SJSA1 (cell line): Measurements from ENCODE around the gene APBB2. TPM values are rescaled to one million over a fixed set of nuclear protein-coding genes. Genes with fewer than 3 reads are reported as not detected.
"Not testable (repeated sequence)": the region's sequence is repeated elsewhere in the genome, so short reads cannot be mapped to it uniquely, and the experiment has no call there.

ENCODE experiments used
- DNase-seq, 2 experiments: peaks; one replicate each; pipeline ENCODE4 v3.0.0-alpha.2; 2015 to 2020; ENCODE audit warnings: low spot score in 2 of 2, low read depth in 1 of 2
- H3K27ac ChIP-seq: fragments of 250-450 bp; sonication (Bioruptor Pico); 2 replicates; pipeline ENCODE4 v1.5.1; 2020; ENCODE audit warnings: mild to moderate bottlenecking, moderate library complexity
- H3K27me3 ChIP-seq: fragments of 250-450 bp; sonication (Bioruptor Pico); replicated peaks from 2 replicates; pipeline ENCODE4 v1.5.1; 2020; ENCODE audit warnings: mild to moderate bottlenecking, moderate library complexity
- H3K36me3 ChIP-seq: fragments of 250-450 bp; sonication (Bioruptor Pico); 2 replicates; pipeline ENCODE4 v1.5.1; 2020; ENCODE audit warnings: mild to moderate bottlenecking
- H3K4me1 ChIP-seq: fragments of 250-450 bp; sonication (Bioruptor Pico); replicated peaks from 2 replicates; pipeline ENCODE4 v1.6.1; 2021; ENCODE audit warnings: mild to moderate bottlenecking
- H3K4me3 ChIP-seq: fragments of 250-450 bp; sonication (Bioruptor Pico); 2 replicates; pipeline ENCODE4 v1.5.1; 2020; ENCODE audit warnings: mild to moderate bottlenecking
- H3K9me3 ChIP-seq: fragments of 250-450 bp; sonication (Bioruptor Pico); replicated peaks from 2 replicates; pipeline ENCODE4 v1.5.1; 2020; ENCODE audit warnings: mild to moderate bottlenecking
- total RNA-seq: library from RNA; depleted of rRNA; stranded (reverse); fragments of >200 nt; shearing (Covaris generic); gene quantifications from 2 replicates; pipeline ENCODE4 v1.2.3, GENCODE V29; 2014

The APBB2 gene
- total RNA-seq, 1 experiment from 2014 or later, result 12.9 TPM

DNA sequence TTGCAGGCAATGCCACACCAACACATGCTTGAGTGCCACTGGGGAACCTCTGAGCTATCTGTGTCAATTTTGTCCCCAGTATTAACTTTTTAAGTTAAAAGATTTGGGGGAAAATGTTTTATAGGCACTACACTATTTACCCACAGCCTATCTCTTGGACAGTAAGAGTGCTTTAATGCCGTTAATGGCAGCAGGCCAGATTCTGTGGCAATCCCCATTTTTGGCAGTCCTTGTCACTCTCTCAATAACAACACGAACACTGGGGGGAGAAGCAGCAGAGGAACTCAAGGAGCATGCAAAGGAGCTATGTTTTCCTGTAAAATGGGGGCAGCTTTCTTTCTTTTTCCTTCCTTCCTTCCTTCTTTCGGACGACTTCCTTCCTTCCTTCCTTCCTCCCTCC, 296.0 kb downstream of the APBB2 start:
- Histone ChIP-seq H3K36me3 (no peaks in the 10 kb centered on the region), H3K9me3 (no peaks in the 10 kb centered on the region), H3K27me3 (no peaks in the 10 kb centered on the region), H3K4me3 (no peak overlapping the region), H3K4me1 (no peaks in the 10 kb centered on the region; the same call in 1 of the 2 replicates), H3K27ac (no peak overlapping the region)
- DNase-seq, result no peak

- H3K4me1 ChIP-seq, result no peaks in the 10 kb centered on the region; the same call in 1 of the 2 replicates
- H3K27ac ChIP-seq, result no peak overlapping the region
- no peak overlapping the region for H3K4me3 ChIP-seq
- H3K36me3 ChIP-seq, result no peaks in the 10 kb centered on the region
- DNase-seq, result no peak
- no peaks in the 10 kb centered on the region for H3K9me3 ChIP-seq
- H3K27me3 ChIP-seq, result no peaks in the 10 kb centered on the region
Measured at GRCh38 chr4:40916880-40917279, 297.5 kb downstream of the APBB2 start.

DNA sequence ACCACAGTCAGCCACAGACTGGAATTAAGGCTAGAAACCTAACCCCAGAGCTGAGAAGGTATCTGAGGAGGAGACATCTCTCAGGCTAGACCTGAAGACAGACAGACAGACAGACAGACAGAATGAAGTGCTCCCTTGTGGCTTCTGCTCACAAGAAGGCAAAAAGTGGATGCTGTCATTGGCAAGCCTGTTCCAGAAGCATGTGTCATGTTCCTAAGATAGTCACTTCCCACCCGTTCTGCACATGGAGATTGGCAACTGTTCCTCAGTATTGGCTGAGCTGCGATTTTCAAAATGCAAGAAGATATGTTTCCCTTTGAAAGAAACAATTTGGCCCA, 298.2 kb downstream of the APBB2 start:
- Histone ChIP-seq H3K4me3 (no peak overlapping the region), H3K9me3 (no peaks in the 10 kb centered on the region), H3K27me3 (no peaks in the 10 kb centered on the region), H3K36me3 (no peaks in the 10 kb centered on the region), H3K4me1 (no peaks in the 10 kb centered on the region; the same call in 1 of the 2 replicates), H3K27ac (no peak overlapping the region)
- DNase-seq, result no peak

GRCh38 chr4:40915318-40916217, 298.8 kb downstream of the APBB2 start:
- H3K27ac ChIP-seq, result no peak overlapping the region
- H3K9me3 ChIP-seq, result no peaks in the 10 kb centered on the region
- H3K4me1 ChIP-seq, result no peaks in the 10 kb centered on the region; the same call in 1 of the 2 replicates
- no peak overlapping the region for H3K4me3 ChIP-seq
- DNase-seq, result no peak
- no peaks in the 10 kb centered on the region for H3K36me3 ChIP-seq
- no peaks in the 10 kb centered on the region for H3K27me3 ChIP-seq

DNA sequence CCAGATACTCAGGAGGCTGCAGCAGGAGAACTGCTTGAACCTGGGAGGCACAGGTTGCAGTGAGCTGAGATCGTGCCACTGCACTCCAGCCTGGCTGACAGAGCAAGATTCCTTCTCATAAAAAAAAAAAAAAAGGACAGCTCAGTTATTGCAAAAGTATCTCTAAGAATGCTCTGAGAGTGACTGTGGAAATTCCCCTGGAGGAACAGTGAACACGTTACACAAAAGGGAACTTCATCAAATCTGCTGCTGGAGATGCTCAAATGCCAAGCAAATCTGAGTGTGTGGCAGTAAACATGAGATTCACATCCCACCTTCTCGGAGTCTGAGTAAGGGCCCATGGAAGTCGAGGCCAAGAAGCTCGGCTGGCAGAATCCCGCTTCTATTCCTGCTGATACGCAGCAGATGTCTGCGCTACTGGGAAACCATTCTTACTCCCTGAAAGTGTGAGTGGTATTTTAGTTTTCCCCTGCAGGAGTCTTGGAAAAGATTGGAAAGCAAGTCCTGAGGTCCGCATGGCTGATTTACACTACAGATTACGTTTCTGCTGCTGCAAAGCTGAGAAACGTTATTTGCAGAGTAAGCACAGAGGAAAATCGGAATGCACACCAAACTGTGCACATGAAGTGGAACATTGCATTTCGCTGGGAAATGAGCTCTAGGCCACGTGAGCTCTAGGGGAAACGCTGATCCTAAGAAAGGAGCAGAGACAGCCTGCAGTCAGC, 301.7 kb downstream of the APBB2 start:
- DNase-seq, result no peak
- H3K27me3 ChIP-seq, result no peaks in the 10 kb centered on the region
- H3K27ac ChIP-seq, result no peak overlapping the region
- peaks cover 14% of the 10 kb centered on the region for H3K4me1 ChIP-seq
- H3K36me3 ChIP-seq, result no peaks in the 10 kb centered on the region
- H3K9me3 ChIP-seq, result no peaks in the 10 kb centered on the region
- no peak overlapping the region for H3K4me3 ChIP-seq

DNA sequence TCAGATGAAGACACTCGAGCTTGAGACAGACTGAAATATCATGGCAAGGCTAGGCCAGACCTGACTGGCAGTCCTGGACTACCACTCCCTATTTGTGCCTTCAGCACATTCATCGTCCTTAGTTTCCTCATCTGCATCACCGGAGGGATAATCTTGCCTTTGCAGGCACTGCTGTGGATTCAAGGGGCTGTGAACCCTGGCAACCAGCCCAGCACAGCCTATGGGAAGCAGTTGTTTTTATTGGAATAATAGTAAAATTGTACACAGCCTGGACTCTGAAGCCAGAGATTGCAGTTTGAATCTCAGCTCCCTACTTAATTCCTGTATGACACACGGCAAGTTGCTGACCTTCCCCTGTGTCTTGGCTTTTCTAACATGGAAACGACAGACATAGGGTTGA, 303.6 kb downstream of the APBB2 start:
- Histone ChIP-seq H3K9me3 (no peaks in the 10 kb centered on the region), H3K4me3 (no peak overlapping the region), H3K4me1 (peaks cover 14% of the 10 kb centered on the region), H3K36me3 (no peaks in the 10 kb centered on the region), H3K27ac (no peak overlapping the region), H3K27me3 (no peaks in the 10 kb centered on the region)
- DNase-seq, result no peak

DNA sequence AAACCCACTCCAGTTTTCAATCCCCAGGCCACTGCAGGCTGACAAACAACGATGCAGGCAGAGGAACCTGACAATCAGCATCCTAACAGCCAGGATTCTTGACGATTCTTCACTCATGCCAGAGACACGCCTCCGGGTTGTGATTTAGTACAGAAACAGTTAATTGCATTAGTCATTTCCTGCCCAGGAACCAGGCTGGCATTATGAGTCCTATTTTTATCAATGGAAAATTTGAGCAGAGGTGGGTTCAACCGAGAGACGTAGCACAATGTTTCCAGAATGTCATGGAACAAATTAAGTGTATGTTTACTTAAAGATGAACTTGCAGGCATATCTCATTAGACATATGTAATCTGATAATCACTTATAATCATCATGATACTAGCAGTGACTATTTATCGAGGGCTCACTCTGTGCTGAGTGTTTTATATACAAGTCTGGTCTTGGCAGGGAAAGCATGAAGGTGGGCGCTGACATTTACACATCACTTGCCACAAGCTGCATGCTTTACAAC, 304.9 kb downstream of the APBB2 start:
- no peak overlapping the region for H3K4me3 ChIP-seq
- H3K4me1 ChIP-seq, result peaks cover 14% of the 10 kb centered on the region
- H3K27me3 ChIP-seq, result no peaks in the 10 kb centered on the region

DNA sequence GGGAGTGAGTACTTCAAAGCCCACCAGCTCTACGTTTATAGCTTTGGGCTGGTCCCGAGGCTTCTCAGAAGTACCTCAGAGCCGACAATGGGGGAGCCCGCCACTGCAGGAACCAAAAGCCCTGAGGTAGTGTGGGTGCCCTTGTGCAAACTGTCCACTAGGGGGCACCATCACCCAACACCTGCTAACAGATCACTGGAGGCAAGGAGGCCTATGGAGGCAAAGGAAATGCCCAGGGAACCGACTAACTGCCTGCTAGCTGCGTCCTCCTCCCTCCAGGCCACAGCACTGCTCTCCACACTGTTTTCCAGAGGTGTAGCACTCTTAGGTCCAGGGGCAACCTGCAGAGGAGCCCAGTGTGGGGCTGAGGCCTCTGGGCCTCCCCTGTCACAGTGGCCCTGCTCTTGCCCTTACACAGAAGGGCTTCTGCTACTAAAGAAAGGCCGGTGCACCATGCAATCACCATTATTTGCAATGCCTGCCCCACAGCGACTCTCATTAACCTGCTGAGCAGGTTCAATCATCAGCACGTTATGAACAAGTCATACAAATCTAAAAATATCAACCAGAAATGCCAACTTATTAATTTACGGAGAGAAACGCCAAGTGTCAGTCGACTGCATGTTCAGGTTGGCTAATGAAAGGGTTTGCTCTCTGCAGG, 305.5 kb downstream of the APBB2 start:
- Histone ChIP-seq H3K4me1 (peaks cover 14% of the 10 kb centered on the region), H3K36me3 (no peaks in the 10 kb centered on the region), H3K27me3 (no peaks in the 10 kb centered on the region), H3K9me3 (no peaks in the 10 kb centered on the region), H3K27ac (no peak overlapping the region), H3K4me3 (no peak overlapping the region)
- peak; percentile 31 to 55 for DNase-seq

More for the DNA sequence above, 304.9 kb downstream of the APBB2 start:
- Histone ChIP-seq H3K36me3 (no peaks in the 10 kb centered on the region), H3K27ac (peak overlapping the region; percentile 49; the same call in 1 of the 2 replicates), H3K9me3 (no peaks in the 10 kb centered on the region)
- peak; percentile 34 to 44 for DNase-seq

- DNase-seq, result no peak
- Histone ChIP-seq H3K36me3 (no peaks in the 10 kb centered on the region), H3K27ac (no peak overlapping the region), H3K9me3 (no peaks in the 10 kb centered on the region), H3K4me1 (peaks cover 14% of the 10 kb centered on the region), H3K27me3 (no peaks in the 10 kb centered on the region), H3K4me3 (no peak overlapping the region)
Measured at GRCh38 chr4:40908297-40908696, 306.0 kb downstream of the APBB2 start.

- no peaks in the 10 kb centered on the region for H3K9me3 ChIP-seq
- H3K36me3 ChIP-seq, result no peaks in the 10 kb centered on the region
- no peak overlapping the region for H3K27ac ChIP-seq
- no peaks in the 10 kb centered on the region for H3K27me3 ChIP-seq
- peaks cover 14% of the 10 kb centered on the region for H3K4me1 ChIP-seq
- no peak overlapping the region for H3K4me3 ChIP-seq
- DNase-seq, result no peak
Measured at GRCh38 chr4:40905414-40905813, 308.9 kb downstream of the APBB2 start.

- H3K27me3 ChIP-seq, DNase-seq, H3K27ac ChIP-seq: not testable (repeated sequence)
Measured at GRCh38 chr4:40900531-40900930, 313.8 kb downstream of the APBB2 start.

DNA sequence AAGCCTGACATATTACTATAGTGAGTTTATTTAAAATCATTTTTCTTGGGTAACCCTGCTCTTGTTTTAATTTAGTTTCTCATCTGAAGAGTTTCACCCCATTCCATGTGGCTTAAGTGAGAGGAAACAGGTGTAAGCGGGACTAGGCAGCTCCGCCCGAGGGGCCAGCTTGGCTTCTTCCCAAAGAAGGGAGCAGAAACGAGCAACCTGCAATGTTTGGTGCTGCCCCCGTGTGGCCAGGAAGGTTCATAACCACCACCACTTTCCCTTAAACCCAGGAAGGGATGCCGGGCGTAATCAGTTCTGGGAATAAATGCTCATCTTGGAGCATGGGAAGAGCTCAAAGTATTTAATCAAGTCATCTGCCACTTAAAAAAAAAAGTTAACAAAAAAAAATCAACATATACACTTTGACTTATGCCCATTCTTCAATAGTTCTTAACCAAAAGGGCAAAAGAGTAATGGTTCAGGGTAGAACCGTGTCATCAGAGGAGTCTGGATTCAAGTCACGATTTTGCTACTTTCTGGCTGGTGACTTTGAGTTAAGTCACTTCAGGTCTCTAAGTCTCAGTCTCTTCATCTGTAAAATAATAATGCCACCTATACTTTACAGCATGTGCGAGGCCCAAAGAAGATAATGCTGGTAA, 316.7 kb downstream of the APBB2 start:
- no peaks in the 10 kb centered on the region for H3K36me3 ChIP-seq
- no peaks in the 10 kb centered on the region for H3K4me1 ChIP-seq
- H3K9me3 ChIP-seq, result no peaks in the 10 kb centered on the region
- DNase-seq, result peak; percentile 24 to 51
- no peak overlapping the region for H3K4me3 ChIP-seq
- H3K27me3 ChIP-seq, result no peaks in the 10 kb centered on the region
- no peak overlapping the region for H3K27ac ChIP-seq

More at GRCh38 chr4:40900531-40900930, 313.8 kb downstream of the APBB2 start:
- not testable (repeated sequence) for H3K36me3 ChIP-seq, H3K9me3 ChIP-seq, H3K4me3 ChIP-seq, H3K4me1 ChIP-seq

- H3K27me3 ChIP-seq, result no peaks in the 10 kb centered on the region
- H3K27ac ChIP-seq, result no peak overlapping the region
- DNase-seq, result no peak
- H3K9me3 ChIP-seq, result no peaks in the 10 kb centered on the region
- H3K36me3 ChIP-seq, result no peaks in the 10 kb centered on the region
- no peaks in the 10 kb centered on the region for H3K4me1 ChIP-seq
- H3K4me3 ChIP-seq, result no peak overlapping the region
Measured at GRCh38 chr4:40890764-40891163, 323.6 kb downstream of the APBB2 start.
